Fibroblast of the aortic adventitia (primary cell): Measurements from ENCODE around the gene SDF4. TPM values are rescaled to one million over a fixed set of nuclear protein-coding genes. Genes with fewer than 3 reads are reported as not detected.
"Not testable (repeated sequence)": the region's sequence is repeated elsewhere in the genome, so short reads cannot be mapped to it uniquely, and the experiment has no call there.

Source experiments
- DNase-seq: peaks from one replicate; pipeline ENCODE4 v3.0.0-alpha.2; 2010; ENCODE audit warnings: low read depth
- H3K4me3 ChIP-seq: 2 replicates; pipeline ENCODE4 v1.5.1; 2011; ENCODE audit warnings: low read depth, mild to moderate bottlenecking, control low read depth, low read length, moderate library complexity
- CTCF ChIP-seq: IDR thresholded peaks from 2 replicates; pipeline ENCODE4 v1.5.1; 2011; ENCODE audit warnings: mild to moderate bottlenecking, low read length, control low read depth, inconsistent platforms; ENCODE audit not compliant: insufficient read depth
- total RNA-seq: library from RNA; depleted of rRNA; stranded (reverse); fragments of >200 nt; gene quantifications from 2 replicates; pipeline ENCODE4 v1.2.3, GENCODE V29; 2012; ENCODE audit warnings: low replicate concordance

The SDF4 gene
- total RNA-seq, 1 donor = 91.6 TPM

GRCh38 chr1:1197188-1197500 is 34.7 kb downstream of the SDF4 start:
- H3K4me3 ChIP-seq = no peak overlapping the region
- no peak for DNase-seq
- TF ChIP-seq CTCF = no peak

- H3K4me3 ChIP-seq = no peak overlapping the region
- no peak for DNase-seq
- TF ChIP-seq CTCF = no peak
Observed at GRCh38 chr1:1196431-1197187, 35.2 kb downstream of the SDF4 start.

GRCh38 chr1:1195726-1196125 is 36.1 kb downstream of the SDF4 start:
- DNase-seq, H3K4me3 ChIP-seq: not testable (repeated sequence)

- TF ChIP-seq CTCF = no peak
- no peak for DNase-seq
- no peak overlapping the region for H3K4me3 ChIP-seq
Observed at GRCh38 chr1:1194723-1195122, 37.1 kb downstream of the SDF4 start.

- no peak for DNase-seq
- TF ChIP-seq CTCF = no peak
- H3K4me3 ChIP-seq = no peak overlapping the region
Observed at GRCh38 chr1:1191734-1192133, 40.1 kb downstream of the SDF4 start.

- TF ChIP-seq CTCF = no peak
- DNase-seq = no peak
- H3K4me3 ChIP-seq = no peak overlapping the region
Observed at GRCh38 chr1:1189111-1189510, 42.7 kb downstream of the SDF4 start.

- H3K4me3 ChIP-seq = no peak overlapping the region
- DNase-seq = peak; percentile 75
- no peak for TF ChIP-seq CTCF
Observed at GRCh38 chr1:1187938-1188337, 43.9 kb downstream of the SDF4 start.
